HG02852 (cell line): ENCODE data around the gene TRPC4.

Experiments
- ATAC-seq: cut with Tn5 transposase; IDR thresholded peaks from one replicate; pipeline ENCODE4 v1.9.1; 2021; ENCODE audit warnings: mild to moderate bottlenecking, moderate library complexity; ENCODE audit not compliant: unreplicated experiment

TRPC4 gene

DNA sequence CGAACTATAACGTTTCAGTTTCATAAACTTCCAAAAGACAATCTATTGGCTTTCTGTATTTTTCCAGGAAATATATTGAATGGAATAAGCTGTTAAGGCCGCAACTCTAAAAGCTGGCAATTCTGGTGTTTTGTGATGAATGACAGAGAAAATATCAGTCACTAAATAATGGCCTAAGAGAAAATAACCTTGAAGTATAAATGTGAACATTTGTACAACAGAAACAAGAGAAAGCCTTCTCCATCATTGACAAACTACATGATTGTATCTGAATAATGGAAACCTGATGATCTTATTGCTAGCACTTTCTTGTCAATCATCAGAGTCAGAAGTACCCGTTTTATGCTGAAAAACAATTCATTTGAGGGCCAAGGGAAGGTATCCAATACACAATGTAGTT, 134.3 kb downstream of the TRPC4 start:
- no peak for ATAC-seq

DNA sequence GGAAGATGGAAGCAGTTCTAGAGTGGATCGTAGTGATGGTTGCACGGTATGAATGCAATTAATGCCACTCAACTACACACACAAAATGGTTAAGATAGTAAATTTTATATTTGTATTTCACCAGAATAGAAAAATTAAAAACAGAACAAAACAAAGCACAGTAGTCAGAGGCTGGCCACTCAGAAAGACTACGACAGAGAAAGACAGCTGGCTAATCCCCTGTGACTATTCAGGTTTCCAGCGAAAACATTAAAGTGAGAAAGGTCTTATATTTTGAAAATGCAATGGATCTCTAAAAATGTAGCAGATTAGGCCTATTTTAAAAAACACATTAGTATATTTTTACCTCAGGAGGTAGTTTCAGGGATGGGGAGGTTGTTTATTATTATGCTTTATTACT, 139.7 kb downstream of the TRPC4 start:
- ATAC-seq: no peak

DNA sequence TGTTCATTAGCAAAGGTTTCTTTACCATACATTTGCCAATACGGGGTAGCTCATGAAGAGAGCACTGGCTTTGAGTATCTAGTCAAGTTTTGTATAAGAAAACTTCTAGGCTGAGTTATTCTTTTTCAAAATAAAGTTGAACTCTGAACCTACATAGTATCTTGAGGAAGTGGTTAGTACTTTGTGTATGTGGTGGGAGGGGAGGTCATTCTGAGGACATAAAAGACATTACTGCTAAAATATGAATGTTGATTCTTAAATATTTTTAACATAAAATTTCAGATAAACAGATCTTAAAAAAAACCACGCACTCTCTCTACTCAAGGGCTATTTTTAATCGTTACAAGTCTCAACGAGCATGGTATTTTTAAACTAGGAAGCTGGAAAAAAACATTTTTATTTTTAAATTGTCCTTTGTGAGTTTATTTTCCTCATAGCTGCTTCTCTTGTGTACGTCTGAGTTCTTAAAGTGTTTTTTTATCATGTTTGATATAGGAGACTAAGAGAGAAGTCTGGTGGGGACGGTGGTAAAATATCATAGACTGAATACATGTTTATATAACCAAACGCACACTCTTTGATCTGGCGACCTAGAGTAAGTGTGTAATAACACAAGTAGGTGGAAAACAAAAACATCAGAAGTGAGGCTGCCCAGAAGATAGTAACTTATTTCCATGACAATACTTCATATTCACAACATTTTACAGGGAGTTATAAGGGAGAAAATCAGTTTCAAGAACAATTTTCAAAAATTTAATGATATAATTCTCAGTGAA, 153.0 kb downstream of the TRPC4 start:
- ATAC-seq: no peak

DNA sequence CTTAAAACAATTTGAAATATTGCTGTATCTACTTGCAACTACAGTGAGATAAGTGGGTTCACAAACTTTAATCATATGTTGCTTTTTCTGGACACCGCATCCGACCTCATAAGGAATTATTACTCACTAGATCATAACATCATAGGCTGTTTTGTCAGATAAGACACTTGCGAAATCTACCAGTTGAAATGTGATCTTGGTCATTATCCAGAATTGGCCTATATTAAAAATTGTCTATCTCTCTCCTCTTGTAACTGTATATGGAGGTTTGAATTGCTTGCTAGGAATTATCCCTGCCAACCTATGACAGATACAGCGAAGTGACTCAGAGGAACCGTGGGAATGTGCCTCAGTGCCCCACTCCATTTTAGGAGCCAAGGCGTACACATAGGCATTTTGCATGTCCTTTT, 154.0 kb downstream of the TRPC4 start:
- no peak for ATAC-seq

DNA sequence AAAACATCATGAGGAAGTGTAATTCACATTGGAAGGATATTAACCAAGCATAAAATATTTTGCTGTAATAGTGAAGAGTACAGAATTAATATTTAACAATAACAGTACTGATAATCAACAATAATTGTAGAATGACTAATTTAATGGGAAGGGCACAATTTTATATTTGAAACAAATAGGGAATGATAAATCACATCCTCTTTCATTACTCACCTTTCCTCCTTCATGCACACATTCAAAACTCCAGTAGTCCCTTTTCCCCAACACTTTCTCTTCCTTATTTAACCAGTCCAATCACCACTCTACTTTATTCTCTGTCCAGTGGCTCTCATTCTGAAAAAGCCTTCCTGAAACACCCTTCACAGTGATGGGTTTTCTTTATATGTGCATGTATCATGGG, 160.3 kb downstream of the TRPC4 start:
- ATAC-seq: no peak

DNA sequence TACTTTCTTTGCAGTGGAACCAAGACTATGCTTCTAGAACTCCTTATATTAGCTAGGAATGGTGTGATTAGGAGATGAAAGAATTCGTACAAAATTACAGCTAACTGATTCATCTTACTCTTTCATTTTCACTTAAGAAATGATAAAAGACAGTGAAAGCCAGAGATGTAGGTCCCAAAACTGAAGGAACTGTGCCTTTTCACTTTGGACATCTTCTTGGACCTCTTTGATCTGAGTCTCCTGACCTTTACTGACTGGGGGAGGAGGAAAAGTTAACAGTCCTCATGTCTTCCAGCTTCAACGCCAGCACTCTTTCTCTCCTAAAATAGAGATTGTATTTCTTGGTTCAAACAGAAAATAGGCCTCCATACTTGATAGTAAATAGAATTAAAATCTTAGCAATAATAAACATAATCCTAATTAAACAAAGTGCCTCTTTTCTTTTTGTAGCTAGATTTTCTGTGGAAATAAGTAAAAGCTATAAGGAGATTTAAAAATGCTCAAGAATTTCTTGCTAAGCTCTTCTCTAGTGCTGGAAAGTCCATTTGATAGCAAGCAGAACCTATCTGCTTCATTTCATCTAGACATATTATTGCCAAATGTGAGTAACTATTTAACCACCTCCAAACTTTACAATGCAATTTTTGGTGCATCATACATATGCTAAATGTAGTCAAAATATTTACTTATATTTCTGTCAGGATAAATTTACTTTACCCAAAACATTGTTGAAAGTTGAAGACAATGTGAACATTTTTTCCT, 161.7 kb downstream of the TRPC4 start:
- no peak for ATAC-seq

DNA sequence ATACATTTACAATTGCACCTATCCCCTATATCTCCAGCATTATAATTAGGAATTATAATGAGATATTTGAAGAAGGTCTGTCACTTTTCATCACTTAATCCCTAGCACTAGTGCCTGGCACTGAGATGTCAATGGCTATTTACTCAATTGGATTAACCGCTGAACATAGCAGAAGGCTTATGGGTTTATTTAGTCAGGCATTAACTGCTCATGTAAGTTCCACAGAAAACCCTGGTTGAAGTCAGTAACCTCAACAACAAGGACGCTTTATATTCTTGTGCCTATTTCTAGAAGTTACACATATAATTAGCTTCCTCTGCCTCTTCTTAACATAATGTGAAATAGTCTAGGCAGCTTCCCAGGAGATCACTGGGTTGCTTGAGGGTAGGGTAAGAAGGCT, 163.5 kb downstream of the TRPC4 start:
- ATAC-seq: no peak

DNA sequence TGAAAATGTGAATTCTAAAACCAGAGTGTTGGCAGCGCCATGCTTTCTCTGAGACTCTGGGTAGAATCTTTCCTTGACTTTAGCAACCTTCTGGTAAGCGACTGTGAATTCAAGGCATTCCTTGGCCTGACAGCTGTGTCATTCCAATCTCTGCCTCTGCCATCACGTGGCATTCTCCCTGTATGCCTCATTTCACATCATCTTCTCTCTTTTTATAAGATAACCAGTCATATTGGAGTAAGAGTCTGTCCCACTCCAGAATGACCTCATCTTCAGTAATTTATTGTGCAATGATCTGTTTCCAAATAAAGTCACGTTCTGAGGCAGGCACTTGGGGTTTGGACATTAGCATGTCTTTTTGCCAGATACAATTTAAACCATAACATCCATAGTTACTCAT, 167.6 kb downstream of the TRPC4 start:
- no peak for ATAC-seq

DNA sequence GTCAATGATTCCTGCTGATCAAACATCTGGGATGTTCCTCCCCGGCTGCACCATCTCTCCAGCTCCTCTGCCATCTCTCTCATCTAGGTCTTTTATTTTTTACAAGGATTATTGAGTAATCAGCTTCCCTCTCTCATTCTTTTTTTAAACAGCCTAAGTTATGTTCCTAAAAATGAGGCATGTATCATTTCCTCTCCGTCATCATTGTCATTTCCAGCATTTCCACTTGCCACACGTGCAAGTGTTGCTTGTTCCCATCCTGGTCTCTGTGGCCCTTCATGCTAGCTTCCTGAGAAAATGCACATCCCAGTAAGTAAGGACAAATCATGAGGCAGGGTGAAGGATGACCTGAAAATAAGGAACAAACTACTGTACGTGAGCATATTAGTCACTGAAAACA, 168.3 kb downstream of the TRPC4 start:
- no peak for ATAC-seq

DNA sequence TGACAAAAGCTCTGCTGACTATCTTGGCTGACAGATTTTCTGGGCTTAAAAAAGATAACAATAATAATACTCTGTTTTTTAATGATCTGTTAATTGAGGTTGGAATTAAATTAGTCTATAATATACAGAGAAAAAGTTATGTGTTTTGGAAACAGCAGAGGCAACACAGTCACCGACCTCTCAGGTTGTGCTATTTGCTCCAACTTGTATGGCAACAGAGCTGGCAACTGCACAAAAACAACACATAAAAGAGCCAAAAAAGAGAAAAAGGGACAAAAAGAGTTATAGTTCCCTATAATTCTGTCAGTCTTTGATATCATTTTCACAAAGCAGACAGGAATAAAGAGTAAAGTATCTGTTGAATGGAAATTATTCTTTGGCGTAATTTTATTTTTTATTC, 168.7 kb downstream of the TRPC4 start:
- ATAC-seq: no peak

DNA sequence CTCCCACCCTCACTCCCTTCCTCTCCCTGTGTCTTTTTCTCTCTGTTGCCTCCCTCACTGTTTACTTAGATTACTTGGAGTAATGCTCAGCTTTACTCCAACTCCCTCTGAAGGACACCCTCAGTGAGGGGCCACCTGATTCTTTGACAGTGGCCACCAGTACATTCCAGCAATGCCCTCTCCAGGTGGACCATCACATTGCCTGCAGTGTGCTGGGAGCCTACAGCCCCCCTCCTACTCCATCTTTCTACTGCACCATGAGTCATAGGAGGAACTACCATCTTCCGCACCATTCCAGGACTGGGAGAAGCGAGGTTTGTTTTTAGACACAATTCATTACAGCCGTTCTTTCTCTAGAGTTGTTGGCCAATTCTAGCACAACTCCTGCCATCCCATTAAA, 174.4 kb downstream of the TRPC4 start:
- ATAC-seq: no peak

DNA sequence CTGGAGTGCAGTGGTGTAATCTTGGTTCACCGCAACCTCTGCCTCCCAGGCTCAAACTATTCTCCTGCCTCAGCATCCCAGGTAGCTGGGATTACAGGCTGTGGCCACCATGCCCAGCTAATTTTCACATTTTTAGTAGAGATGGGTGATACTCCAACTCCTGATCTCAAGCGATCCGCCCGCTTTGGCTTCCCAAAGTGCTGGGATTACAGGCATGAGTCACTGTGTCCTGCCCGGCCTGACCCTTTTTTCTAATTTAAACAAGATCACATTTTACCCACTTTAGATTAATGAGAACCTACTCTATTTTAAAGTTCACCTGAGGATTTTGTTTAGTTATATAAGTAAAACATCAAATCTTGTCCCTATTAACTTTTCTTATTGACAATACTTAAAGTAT, 179.2 kb downstream of the TRPC4 start:
- no peak for ATAC-seq

DNA sequence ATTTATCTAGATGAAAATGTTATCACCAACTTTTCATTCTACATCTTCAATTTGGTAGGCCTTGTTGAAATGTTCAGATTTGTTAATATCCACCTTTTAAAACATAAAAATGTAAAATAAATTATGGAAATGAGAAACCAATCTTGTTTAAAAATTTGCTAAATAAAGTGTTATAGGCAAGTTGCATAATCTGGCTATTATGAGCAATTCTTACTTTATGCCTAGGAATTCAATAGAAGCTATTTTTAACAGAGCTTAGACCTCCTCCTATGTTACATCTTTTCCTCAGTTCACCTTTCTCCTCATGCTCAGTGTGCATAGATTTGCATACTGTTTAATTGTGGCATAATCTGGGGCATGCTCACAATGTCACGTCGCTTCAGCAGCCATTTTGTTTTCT, 183.1 kb downstream of the TRPC4 start:
- ATAC-seq: no peak

DNA sequence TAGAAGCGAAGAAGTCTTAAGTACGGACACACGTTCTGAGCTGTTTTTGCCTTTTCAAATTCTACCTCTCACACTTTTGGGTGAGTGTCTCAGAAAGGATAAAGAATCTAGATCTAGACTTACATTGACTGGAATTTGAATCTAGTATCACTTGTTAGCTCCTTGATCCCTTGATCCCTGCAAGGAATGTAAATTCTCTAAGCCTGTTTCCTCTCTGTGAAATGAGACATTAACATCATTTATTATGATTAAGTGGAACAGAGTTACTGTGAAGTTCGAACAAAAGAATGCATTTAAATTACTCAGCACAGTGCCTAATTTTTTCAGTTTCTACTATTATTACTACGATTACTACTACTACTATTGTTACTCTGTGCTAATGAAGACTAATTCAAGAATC, 184.4 kb downstream of the TRPC4 start:
- ATAC-seq: no peak

DNA sequence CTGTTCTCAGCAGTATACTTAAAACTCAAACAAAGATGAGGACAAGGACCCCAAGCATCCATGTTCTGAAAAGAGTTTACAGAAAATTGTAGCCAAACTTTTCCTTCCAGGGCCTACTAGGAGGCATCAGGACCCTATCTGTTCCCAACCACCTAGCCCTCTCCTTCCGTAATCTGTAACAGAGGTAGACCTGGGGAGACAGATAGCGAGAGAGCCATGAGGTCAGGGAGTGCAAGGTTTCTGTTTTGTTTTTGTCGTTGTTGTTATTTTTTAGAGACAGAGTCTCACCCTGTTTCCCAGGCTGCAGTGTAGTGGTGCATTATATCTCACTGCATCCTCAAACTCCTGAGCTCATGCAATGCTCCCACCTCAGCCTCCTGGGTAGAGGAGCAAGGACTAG, 187.1 kb downstream of the TRPC4 start:
- ATAC-seq: no peak

DNA sequence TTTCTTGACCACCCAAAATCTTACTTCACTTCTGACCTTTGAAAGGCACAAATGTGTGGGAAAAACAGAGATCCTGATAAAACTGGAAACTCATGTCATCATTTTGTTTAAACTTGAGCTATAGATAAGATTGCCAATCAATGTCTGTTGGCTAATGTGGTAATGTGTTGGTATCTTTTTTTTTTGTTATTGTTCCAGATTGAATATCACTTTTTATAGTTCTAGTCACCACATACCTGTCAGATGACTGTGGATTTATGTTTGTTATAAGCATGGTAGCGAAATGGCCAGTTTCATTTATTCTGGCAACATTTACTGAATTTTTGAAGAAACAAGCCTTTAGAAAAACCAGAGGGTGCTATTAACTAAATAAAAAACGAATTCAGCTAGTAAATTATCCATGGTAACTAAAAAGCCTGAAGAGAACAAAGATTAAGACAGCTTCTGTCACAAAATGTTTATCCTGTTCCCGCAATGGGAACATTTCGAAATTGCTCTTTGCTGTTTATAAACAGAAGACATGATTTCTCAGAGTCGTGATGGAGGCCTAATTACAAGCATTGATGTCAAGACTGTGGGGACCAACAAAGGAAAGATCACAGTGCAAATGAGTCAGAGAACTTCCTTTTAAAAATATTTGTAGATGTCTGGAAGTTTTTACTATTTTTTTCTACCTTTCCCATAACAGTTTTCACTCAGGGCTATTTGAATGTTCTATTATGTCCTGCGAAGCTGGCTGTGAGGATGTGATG, 188.1 kb downstream of the TRPC4 start:
- no peak for ATAC-seq

DNA sequence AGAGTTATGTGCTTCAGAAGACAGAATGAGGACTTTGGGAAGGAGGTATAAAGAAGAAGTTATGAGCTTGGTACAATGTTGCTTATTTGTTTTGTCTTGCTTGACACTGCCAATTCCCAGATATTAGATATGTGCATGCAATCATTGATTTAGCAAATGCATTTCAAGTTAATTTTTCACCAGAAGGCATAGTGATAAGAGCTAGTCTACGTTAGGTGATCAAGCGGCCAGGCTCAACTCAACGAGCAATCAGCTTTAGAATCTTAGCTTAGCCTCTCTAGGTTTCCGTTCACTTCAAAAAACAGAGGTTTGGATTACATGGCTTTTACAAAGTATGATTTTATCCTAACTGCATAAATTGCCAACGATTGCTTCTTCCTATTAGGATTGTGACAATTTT, 189.4 kb downstream of the TRPC4 start:
- ATAC-seq: no peak

DNA sequence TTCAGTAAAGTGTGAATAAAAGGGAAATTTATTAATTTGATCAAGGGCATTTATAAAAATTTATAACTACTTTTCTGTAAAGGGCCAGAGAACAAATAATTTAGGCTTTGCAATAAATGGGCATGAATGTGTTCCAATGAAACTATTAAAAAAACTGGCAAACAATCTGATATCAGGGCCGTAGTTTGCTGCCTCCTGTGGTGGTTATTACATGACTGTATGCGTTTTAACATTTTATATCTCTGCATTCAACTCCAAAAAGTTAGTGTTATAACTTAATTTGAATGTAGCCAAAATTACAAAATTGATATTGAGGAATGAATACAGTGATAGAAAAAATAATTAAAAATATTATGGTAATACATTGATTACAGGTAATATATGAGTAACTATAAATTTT, 190.5 kb downstream of the TRPC4 start:
- ATAC-seq: no peak

DNA sequence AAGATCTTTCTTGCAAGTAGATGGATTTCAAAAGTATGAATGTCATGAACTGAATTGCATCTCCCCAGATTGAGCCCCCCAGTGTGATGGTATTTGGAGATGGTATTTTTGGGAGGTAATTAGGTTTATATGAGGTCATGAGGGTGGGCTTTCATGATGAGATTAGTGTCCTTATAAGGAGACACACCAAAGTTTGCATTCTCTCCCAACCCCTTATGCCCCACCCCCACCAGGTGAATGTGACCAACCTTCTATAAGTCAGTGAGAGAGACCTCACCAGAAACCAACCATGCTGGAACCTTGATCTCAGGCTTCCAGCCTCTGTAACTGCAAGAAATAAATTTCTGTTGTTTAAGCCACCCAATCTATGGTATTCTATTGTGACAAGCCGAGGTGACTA, 199.7 kb downstream of the TRPC4 start:
- ATAC-seq: no peak

DNA sequence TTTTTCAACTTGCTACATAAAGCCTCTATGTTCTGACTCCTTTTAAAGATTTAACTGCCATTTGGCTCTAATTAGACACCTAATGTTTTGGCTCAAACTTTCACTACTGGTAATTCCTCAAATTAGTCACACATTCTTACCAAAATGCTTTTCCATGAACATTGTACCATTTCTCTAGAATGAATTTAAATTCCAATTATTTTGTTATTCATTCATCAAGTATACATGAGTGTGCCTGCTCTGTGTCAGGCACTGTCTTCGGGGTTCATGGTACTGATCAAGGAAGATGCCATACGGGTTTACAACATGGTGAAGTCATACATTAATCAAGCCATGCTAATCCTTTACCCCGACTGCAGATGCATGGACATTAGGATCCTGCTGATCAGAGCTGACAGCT, 201.9 kb downstream of the TRPC4 start:
- ATAC-seq: no peak

DNA sequence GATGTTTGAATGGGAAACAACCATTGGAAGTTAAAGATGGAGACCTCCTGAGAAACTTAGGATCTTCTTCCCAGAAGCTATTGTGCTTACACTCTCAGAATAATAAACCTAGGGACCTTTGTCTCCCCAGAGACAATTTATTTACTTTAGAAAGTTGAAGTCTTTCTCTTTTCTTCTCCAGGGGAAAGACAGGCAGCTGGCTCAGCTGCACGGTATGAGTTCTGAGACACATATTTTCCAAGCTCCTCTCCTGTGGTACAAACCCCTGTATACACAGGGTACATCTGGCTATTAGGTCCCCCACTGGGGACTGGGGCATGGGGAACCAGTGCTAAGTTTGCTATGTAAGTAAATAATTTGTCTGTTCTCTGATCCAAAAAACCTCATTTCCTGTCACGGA, 203.5 kb downstream of the TRPC4 start:
- no peak for ATAC-seq

DNA sequence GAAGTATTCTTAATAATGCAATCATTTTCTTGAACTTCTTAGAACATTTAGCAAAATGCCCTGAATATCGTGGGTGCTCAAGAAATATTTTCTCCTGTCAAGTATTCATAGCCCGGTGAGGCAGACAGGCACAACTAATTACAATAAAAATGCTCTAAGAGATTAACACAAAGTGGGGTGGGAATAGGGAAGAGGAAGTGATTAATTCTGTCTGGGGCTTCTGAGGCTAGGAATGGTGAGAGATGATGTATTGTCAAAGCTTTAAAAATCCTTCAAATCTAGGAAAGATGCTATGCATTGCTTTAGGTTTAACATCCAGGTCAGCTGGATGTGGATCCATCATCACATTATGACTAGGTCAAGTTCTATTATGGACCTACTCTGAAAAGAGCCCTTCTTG, 204.2 kb downstream of the TRPC4 start:
- ATAC-seq: no peak
